Activated CD8-positive, alpha-beta T cell treated with anti-CD3 and anti-CD28 coated beads, Interleukin-2, amount 10 ng/mL, durations not matched to agents 7 days and 5 days (primary cell): Measurements from ENCODE around the gene GOLPH3. TPM values are rescaled to one million over a fixed set of nuclear protein-coding genes. Genes with fewer than 3 reads are reported as not detected.
A peak's percentile ranks its signal among the peaks of the same experiment; 100 is the strongest.
"Not testable (repeated sequence)": the region's sequence is repeated elsewhere in the genome, so short reads cannot be mapped to it uniquely, and the experiment has no call there.

Experiments
- ATAC-seq: fragments of 150-1000 bp; cut with Tn5 transposase; one replicate; pipeline ENCODE4 v1.10.0; 2021; ENCODE audit warnings: moderate library complexity
- CTCF ChIA-PET: fragments of 350-600 bp; sonication (Branson Sonifier 250); formaldehyde crosslinking; loops from one replicate; lab custom pipeline; 2021; ENCODE audit warnings: antibody characterized with exemption; lab: Charles Lee
- POLR2A ChIA-PET: fragments of 350-600 bp; sonication (Branson Sonifier 250); formaldehyde crosslinking; loops from one replicate; lab custom pipeline; 2021; ENCODE audit warnings: antibody characterized with exemption; lab: Charles Lee
- DNase-seq: peaks from one replicate; pipeline ENCODE4 v3.0.0-alpha.2; 2020
- H3K27ac Mint-ChIP-seq: one replicate; pipeline ENCODE4 v1.8.0; 2021; ENCODE audit warnings: mild to moderate bottlenecking, mixed read lengths
- H3K27me3 Mint-ChIP-seq: one replicate; pipeline ENCODE4 v1.8.0; 2021; ENCODE audit warnings: low read depth, mixed read lengths
- H3K36me3 Mint-ChIP-seq: one replicate; pipeline ENCODE4 v1.8.0; 2021; ENCODE audit warnings: low read depth, mixed read lengths
- H3K4me1 Mint-ChIP-seq: one replicate; pipeline ENCODE4 v1.8.0; 2021; ENCODE audit warnings: low read depth, mixed read lengths
- H3K4me3 Mint-ChIP-seq: one replicate; pipeline ENCODE4 v1.8.0; 2021; ENCODE audit warnings: mild to moderate bottlenecking, mixed read lengths
- H3K9me3 Mint-ChIP-seq: one replicate; pipeline ENCODE4 v1.8.0; 2022; ENCODE audit warnings: mixed read lengths; ENCODE audit not compliant: insufficient read depth
- total RNA-seq, 2 experiments: library from RNA; stranded (reverse); gene quantifications; one replicate each; pipeline ENCODE4 v1.2.3, GENCODE V29; 2021

Gene GOLPH3
- total RNA-seq, 2 experiments from 2014 or later = 70.7 to 73.7 TPM

GRCh38 chr5:32130865-32131264 is 43.3 kb downstream of the GOLPH3 start:
- no peak for ATAC-seq
- CTCF ChIA-PET = no interaction called here
- Mint-ChIP-seq H3K4me1 (peaks cover 12% of the 10 kb centered on the region), H3K36me3 (peaks cover 48% of the 10 kb centered on the region), H3K27me3 (no peaks in the 10 kb centered on the region), H3K27ac (no peak overlapping the region), H3K9me3 (no peaks in the 10 kb centered on the region), H3K4me3 (no peak overlapping the region)
- no peak for DNase-seq
- POLR2A ChIA-PET = no interaction called here

GRCh38 chr5:32129074-32129598 is 45.0 kb downstream of the GOLPH3 start:
- H3K4me3 Mint-ChIP-seq = no peak overlapping the region
- H3K9me3 Mint-ChIP-seq = no peaks in the 10 kb centered on the region
- ChIA-PET CTCF (interaction anchor here (1.0 kb wide), 1 partner anchor 36 kb away, joined by 3 read pairs; no protein-coding TSS in a partner anchor), POLR2A (no interaction called here)
- H3K27me3 Mint-ChIP-seq = no peaks in the 10 kb centered on the region
- no peak for ATAC-seq
- peaks cover 6% of the 10 kb centered on the region for H3K4me1 Mint-ChIP-seq
- no peak overlapping the region for H3K27ac Mint-ChIP-seq
- H3K36me3 Mint-ChIP-seq = peaks cover 47% of the 10 kb centered on the region
- no peak for DNase-seq

- ChIA-PET CTCF (interaction anchor here (0.9 to 1.4 kb wide), 2 partner anchors 51 to 202 kb away, joined by 3 read pairs; no protein-coding TSS in a partner anchor), POLR2A (no interaction called here)
- Mint-ChIP-seq H3K27ac (no peak overlapping the region), H3K4me1 (peaks cover 6% of the 10 kb centered on the region), H3K36me3 (peaks cover 53% of the 10 kb centered on the region), H3K4me3 (no peak overlapping the region), H3K27me3 (no peaks in the 10 kb centered on the region), H3K9me3 (no peaks in the 10 kb centered on the region)
- ATAC-seq = no peak
- DNase-seq = no peak
Observed at GRCh38 chr5:32127711-32128110, 46.4 kb downstream of the GOLPH3 start.

- H3K36me3 Mint-ChIP-seq = peaks cover 54% of the 10 kb centered on the region
- H3K9me3 Mint-ChIP-seq = no peaks in the 10 kb centered on the region
- H3K4me3 Mint-ChIP-seq = no peak overlapping the region
- DNase-seq (no peak), ATAC-seq (no peak)
- H3K4me1 Mint-ChIP-seq = peaks cover 6% of the 10 kb centered on the region
- ChIA-PET CTCF (interaction anchor here (0.7 to 1.4 kb wide), 2 partner anchors 10 to 50 kb away, joined by 3 read pairs; no protein-coding TSS in a partner anchor), POLR2A (no interaction called here)
- H3K27ac Mint-ChIP-seq = no peak overlapping the region
- H3K27me3 Mint-ChIP-seq = no peaks in the 10 kb centered on the region
Observed at GRCh38 chr5:32126691-32127090, 47.4 kb downstream of the GOLPH3 start.

- Mint-ChIP-seq H3K27me3 (no peaks in the 10 kb centered on the region), H3K9me3 (no peaks in the 10 kb centered on the region), H3K4me1 (peaks cover 2% of the 10 kb centered on the region), H3K36me3 (peaks cover 52% of the 10 kb centered on the region), H3K27ac (no peak overlapping the region), H3K4me3 (no peak overlapping the region)
- POLR2A ChIA-PET = no interaction called here
- CTCF ChIA-PET = no interaction called here
- no peak for ATAC-seq
- no peak for DNase-seq
Observed at GRCh38 chr5:32123889-32124676, 50.0 kb downstream of the GOLPH3 start.

GRCh38 chr5:32123058-32123805 is 50.9 kb downstream of the GOLPH3 start:
- Mint-ChIP-seq H3K27me3 (no peaks in the 10 kb centered on the region), H3K4me1 (peaks cover 2% of the 10 kb centered on the region), H3K4me3 (no peak overlapping the region), H3K36me3 (peaks cover 52% of the 10 kb centered on the region), H3K9me3 (no peaks in the 10 kb centered on the region), H3K27ac (peak overlapping the region; percentile 0)
- ATAC-seq (no peak), DNase-seq (no peak)
- CTCF ChIA-PET = no interaction called here
- POLR2A ChIA-PET = no interaction called here

- H3K4me3 Mint-ChIP-seq, H3K4me1 Mint-ChIP-seq, H3K27ac Mint-ChIP-seq, H3K27me3 Mint-ChIP-seq, H3K9me3 Mint-ChIP-seq, DNase-seq, POLR2A ChIA-PET, CTCF ChIA-PET, ATAC-seq: not testable (repeated sequence)
- peaks cover 53% of the 10 kb centered on the region for H3K36me3 Mint-ChIP-seq
Observed at GRCh38 chr5:32118922-32119321, 55.2 kb downstream of the GOLPH3 start.

- no peak overlapping the region for H3K27ac Mint-ChIP-seq
- POLR2A ChIA-PET = no interaction called here
- ATAC-seq = no peak
Observed at GRCh38 chr5:32116574-32117313, 57.4 kb downstream of the GOLPH3 start.

GRCh38 chr5:32115985-32116384 is 58.1 kb downstream of the GOLPH3 start:
- peak overlapping the region; percentile 17 for H3K27ac Mint-ChIP-seq
- H3K9me3 Mint-ChIP-seq = no peaks in the 10 kb centered on the region
- ATAC-seq = no peak
- H3K27me3 Mint-ChIP-seq = no peaks in the 10 kb centered on the region
- H3K4me3 Mint-ChIP-seq = no peak overlapping the region
- POLR2A ChIA-PET = interaction anchor here (1.1 kb wide), 1 partner anchor 21 kb away, joined by 3 read pairs; no protein-coding TSS in a partner anchor
- peaks cover 6% of the 10 kb centered on the region for H3K4me1 Mint-ChIP-seq
- CTCF ChIA-PET = interaction anchor here (0.9 to 1.7 kb wide), 2 partner anchors 11 to 23 kb away, joined by 3 to 4 read pairs; no protein-coding TSS in a partner anchor
- no peak for DNase-seq
- peaks cover 45% of the 10 kb centered on the region for H3K36me3 Mint-ChIP-seq

More at GRCh38 chr5:32116574-32117313, 57.4 kb downstream of the GOLPH3 start:
- no peak for DNase-seq
- Mint-ChIP-seq H3K9me3 (no peaks in the 10 kb centered on the region), H3K4me1 (peaks cover 6% of the 10 kb centered on the region), H3K27me3 (no peaks in the 10 kb centered on the region), H3K4me3 (no peak overlapping the region), H3K36me3 (peaks cover 46% of the 10 kb centered on the region)
- CTCF ChIA-PET = interaction anchor here (0.8 kb wide), 1 partner anchor 10 kb away, joined by 3 read pairs; no protein-coding TSS in a partner anchor

- ChIA-PET POLR2A (no interaction called here), CTCF (interaction anchor here (0.8 kb wide), 1 partner anchor 480 kb away, joined by 3 read pairs; no protein-coding TSS in a partner anchor)
- Mint-ChIP-seq H3K36me3 (peaks cover 39% of the 10 kb centered on the region), H3K27me3 (no peaks in the 10 kb centered on the region), H3K4me1 (no peaks in the 10 kb centered on the region), H3K9me3 (no peaks in the 10 kb centered on the region), H3K27ac (no peak overlapping the region), H3K4me3 (no peak overlapping the region)
- DNase-seq (no peak), ATAC-seq (no peak)
Observed at GRCh38 chr5:32110111-32110696, 63.9 kb downstream of the GOLPH3 start.

GRCh38 chr5:32109236-32109635 is 64.9 kb downstream of the GOLPH3 start:
- POLR2A ChIA-PET = no interaction called here
- no peaks in the 10 kb centered on the region for H3K4me1 Mint-ChIP-seq
- H3K36me3 Mint-ChIP-seq = peaks cover 36% of the 10 kb centered on the region
- no peaks in the 10 kb centered on the region for H3K9me3 Mint-ChIP-seq
- H3K27me3 Mint-ChIP-seq = no peaks in the 10 kb centered on the region
- H3K4me3 Mint-ChIP-seq = no peak overlapping the region
- CTCF ChIA-PET = interaction anchor here (0.6 to 3.1 kb wide), 3 partner anchors 14 to 577 kb away, joined by 3 to 13 read pairs (median 4); partner anchors contain the start of genes C5orf22 and DROSHA
- no peak overlapping the region for H3K27ac Mint-ChIP-seq
- DNase-seq = no peak
- no peak for ATAC-seq
